ENCODE data around the gene PPP1R9B.
A peak's percentile ranks its signal among the peaks of the same experiment; 100 is the strongest.

PPP1R9B gene, protein sequence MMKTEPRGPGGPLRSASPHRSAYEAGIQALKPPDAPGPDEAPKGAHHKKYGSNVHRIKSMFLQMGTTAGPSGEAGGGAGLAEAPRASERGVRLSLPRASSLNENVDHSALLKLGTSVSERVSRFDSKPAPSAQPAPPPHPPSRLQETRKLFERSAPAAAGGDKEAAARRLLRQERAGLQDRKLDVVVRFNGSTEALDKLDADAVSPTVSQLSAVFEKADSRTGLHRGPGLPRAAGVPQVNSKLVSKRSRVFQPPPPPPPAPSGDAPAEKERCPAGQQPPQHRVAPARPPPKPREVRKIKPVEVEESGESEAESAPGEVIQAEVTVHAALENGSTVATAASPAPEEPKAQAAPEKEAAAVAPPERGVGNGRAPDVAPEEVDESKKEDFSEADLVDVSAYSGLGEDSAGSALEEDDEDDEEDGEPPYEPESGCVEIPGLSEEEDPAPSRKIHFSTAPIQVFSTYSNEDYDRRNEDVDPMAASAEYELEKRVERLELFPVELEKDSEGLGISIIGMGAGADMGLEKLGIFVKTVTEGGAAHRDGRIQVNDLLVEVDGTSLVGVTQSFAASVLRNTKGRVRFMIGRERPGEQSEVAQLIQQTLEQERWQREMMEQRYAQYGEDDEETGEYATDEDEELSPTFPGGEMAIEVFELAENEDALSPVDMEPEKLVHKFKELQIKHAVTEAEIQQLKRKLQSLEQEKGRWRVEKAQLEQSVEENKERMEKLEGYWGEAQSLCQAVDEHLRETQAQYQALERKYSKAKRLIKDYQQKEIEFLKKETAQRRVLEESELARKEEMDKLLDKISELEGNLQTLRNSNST

GRCh38 chr17:50150354-50151040, at the start of gene PPP1R9B:
PPP1R9B (minus strand) TSS chr17:50150677; CDS start chr17:50150513, 164 bp downstream.
- no peak for DNase-seq

GRCh38 chr17:50199803-50200456, 49.5 kb upstream of the PPP1R9B start:
- DNase-seq = peak; percentile 69

- no peak for DNase-seq
Observed at GRCh38 chr17:50199211-50199802, 48.8 kb upstream of the PPP1R9B start.

DNA sequence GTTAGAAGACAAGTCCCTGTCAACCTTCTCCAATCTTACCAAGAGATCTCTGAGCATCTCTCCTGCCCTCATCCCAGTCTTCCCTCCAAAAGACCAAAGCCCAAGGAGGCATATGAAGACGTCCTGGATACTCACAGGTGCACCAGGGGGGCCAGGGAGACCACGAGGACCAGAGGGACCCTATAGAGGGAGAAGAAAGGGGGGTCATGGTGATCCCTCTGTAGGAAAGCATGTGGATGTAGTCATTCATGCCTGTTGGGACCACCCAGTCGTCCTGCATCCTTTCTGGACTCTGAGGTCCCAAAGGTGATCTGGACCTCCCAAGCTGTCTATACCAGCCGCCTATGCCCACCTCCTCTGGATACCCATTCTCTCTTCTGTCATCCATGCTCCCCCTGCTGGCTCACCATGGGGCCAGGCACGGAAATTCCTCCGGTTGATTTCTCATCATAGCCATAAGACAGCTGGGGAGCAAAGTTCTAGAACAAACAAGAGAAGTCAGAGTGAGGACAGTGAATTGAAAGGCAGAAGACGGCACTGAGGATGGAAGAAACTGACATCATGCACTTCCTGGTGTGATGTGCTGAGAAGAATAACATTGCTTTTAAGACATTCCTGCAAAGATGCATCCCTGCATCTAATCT, 47.7 kb upstream of the PPP1R9B start:
- peak; percentile 21 for DNase-seq

- no peak for DNase-seq
Observed at GRCh38 chr17:50196826-50197225, 46.3 kb upstream of the PPP1R9B start.

GRCh38 chr17:50196036-50196435, 45.6 kb upstream of the PPP1R9B start:
- DNase-seq = no peak

GRCh38 chr17:50194934-50195865, 44.7 kb upstream of the PPP1R9B start:
- DNase-seq = no peak

- DNase-seq = no peak
Observed at GRCh38 chr17:50194140-50194933, 43.9 kb upstream of the PPP1R9B start.

DNA sequence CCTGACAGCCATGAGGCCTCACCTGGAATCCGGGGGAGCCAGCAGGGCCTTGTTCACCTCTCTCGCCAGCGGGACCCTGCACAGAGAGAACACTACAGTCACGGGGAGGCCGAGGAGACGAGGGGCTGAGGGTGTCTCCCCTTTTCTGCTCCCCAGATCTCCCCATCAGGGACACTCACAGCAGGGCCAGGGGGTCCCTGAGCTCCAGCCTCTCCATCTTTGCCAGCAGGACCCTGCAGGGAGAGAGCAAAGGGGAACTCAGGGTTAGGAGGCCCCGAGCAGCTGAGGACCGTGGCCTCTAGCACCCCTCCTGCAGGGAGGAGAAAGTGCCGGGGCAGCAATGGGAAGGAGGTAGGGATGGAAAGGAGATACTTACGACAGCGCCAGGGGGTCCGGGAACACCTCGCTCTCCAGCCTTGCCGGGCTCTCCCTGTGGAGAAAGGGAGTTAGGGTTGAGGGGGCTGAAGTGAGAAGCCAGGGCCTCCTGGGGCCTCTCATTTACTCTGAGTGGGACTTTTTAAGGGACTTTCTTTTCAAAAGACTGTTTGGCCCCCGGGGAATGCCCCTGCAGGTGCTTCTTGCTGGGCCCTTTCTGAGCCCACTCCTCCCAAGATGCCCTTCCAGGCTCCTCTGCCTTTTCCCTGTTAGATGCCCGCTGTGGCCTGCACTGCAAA, 42.3 kb upstream of the PPP1R9B start:
- DNase-seq = no peak

- no peak for DNase-seq
Observed at GRCh38 chr17:50192144-50192617, 41.7 kb upstream of the PPP1R9B start.

GRCh38 chr17:50191359-50192143, 41.1 kb upstream of the PPP1R9B start:
- DNase-seq = no peak

DNA sequence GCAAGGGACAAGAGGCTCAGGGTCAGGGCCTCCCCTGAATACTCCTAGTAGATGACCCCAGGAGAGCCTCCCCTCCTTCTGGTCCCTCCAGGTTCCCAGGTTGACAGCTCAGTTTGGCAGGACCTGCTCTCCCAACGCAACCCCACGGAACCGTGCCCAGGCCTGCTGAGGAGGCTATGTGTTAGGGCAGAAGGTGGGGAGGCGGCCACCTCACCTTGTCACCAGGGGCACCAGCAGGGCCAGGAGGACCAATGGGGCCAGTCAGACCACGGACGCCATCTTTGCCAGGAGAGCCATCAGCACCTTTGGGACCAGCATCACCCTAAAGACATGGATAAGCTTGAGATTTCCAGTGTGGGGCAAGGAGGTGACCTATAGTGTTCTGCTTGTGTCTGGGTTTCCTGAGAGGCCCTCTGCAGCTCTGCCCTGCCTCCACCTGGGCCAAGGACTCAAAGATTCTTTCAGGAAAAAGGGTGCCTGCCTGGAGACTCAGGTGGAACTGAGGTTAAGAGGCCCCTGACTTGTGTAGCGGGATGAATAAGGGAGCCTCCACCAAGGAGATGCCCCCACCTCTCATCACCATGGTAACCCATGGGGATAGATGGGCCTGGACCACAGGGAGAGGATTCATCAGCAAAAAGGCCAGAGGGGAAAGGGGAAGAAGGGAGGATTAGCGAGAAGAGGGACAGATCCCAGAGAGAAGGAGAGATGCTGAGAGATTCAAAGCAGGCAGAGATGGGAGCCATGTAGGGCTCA, 40.3 kb upstream of the PPP1R9B start:
- DNase-seq = no peak

GRCh38 chr17:50190293-50190602, 39.8 kb upstream of the PPP1R9B start:
- no peak for DNase-seq

GRCh38 chr17:50189550-50190292, 39.2 kb upstream of the PPP1R9B start:
- DNase-seq = no peak

DNA sequence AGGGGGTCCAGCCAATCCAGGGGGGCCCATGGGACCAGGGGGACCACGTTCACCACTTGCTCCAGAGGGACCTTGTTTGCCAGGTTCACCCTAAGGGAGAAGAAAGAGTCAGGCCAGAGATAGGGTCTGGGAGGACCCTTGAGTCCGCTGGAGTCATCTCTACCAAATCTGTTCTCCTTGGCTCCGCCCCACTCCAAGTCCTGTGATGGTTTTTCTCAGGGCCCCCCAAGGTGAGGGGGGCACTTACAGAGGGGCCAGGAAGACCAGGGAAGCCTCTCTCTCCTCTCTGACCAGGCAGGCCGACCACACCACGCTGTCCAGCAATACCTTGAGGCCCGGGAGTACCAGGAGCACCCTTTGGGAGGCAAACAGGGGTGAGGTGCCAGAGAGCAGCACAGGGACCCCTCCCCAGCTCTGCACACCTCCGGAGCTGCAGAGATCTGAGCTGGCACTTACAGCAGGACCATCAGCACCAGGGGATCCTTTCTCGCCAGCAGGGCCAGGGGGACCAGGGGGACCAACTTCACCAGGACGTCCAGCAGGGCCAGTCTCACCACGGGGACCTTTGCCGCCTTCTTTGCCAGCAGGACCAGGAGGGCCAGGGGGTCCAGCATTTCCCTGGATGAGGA, 38.6 kb upstream of the PPP1R9B start:
- DNase-seq = no peak

- no peak for DNase-seq
Observed at GRCh38 chr17:50188531-50188920, 38.0 kb upstream of the PPP1R9B start.

All from NCI-H146 (cell line).